Testis (tissue), 3 donors: Measurements from ENCODE around the gene SDK2. TPM values are rescaled to one million over a fixed set of nuclear protein-coding genes. Genes with fewer than 3 reads are reported as not detected.

ENCODE experiments used
- DNase-seq: peaks from one replicate; pipeline ENCODE4 v3.0.0-alpha.2; 2019
- H3K27ac ChIP-seq, 2 donors: fragments of 200-600 bp; sonication (generic); one replicate each; pipeline ENCODE4 v1.5.1; 2019
- H3K27me3 ChIP-seq: fragments of 200-600 bp; sonication (generic); one replicate; pipeline ENCODE4 v1.5.1; 2019
- H3K36me3 ChIP-seq: fragments of 200-600 bp; sonication (generic); one replicate; pipeline ENCODE4 v1.5.1; 2017; ENCODE audit warnings: low read depth; ENCODE audit errors: missing control alignments
- H3K4me1 ChIP-seq: fragments of 200-600 bp; sonication (generic); one replicate; pipeline ENCODE4 v1.5.1; 2019
- H3K4me3 ChIP-seq, 2 donors: fragments of 200-600 bp; sonication (generic); one replicate each; pipeline ENCODE4 v1.5.1; 2017 to 2019
- H3K9me3 ChIP-seq: fragments of 200-600 bp; sonication (generic); one replicate; pipeline ENCODE4 v1.5.1; 2017
- CTCF ChIP-seq, 3 experiments: fragments of 450-650 bp in 2 of 3; fragments of 200-600 bp in 1 of 3; sonication (generic) in 1 of 3; IDR thresholded peaks; one replicate each; pipeline ENCODE4 v1.5.1; 2016 to 2019; ENCODE audit warnings: antibody characterized with exemption in 3 of 3, mild to moderate bottlenecking in 2 of 3, moderate library complexity in 1 of 3
- POLR2A ChIP-seq: fragments of 450-650 bp; IDR thresholded peaks from one replicate; pipeline ENCODE4 v1.6.1; 2017; ENCODE audit warnings: antibody characterized with exemption, mild to moderate bottlenecking, moderate library complexity
- WGBS, 2 donors: methylation state at CpG; one replicate each; pipeline ENCODE4 v1.1.5; 2018; 5-methylcytosine and 5-hydroxymethylcytosine counted together
- intact Hi-C: fragments of 100-400 bp; cut with DNase I; formaldehyde crosslinking; loops from one replicate; pipeline ENCODE4 v1.15.1; 2023; ENCODE audit warnings: low total_unique reads
- polyA plus RNA-seq: library from polyadenylated mRNA; stranded (reverse); fragments of 350-450 nt; fragmentation: Illumina TruSeq; extraction: RNeasy Lipid Tissue Mini Kit (QIAGEN cat#74804); gene quantifications from one replicate; pipeline ENCODE4 v1.2.3, GENCODE V29; 2014; ENCODE audit warnings: low read depth, low replicate concordance; ENCODE audit not compliant: insufficient read depth
- total RNA-seq, 2 donors: library from RNA; depleted of rRNA; stranded (reverse); fragments of >200 nt; gene quantifications; one replicate each; pipeline ENCODE4 v1.2.3, GENCODE V29; 2016

Gene SDK2
- total and polyA plus RNA-seq, 3 donors from 2014 or later = 36.9 to 63.4 (median 55.4) TPM

DNA sequence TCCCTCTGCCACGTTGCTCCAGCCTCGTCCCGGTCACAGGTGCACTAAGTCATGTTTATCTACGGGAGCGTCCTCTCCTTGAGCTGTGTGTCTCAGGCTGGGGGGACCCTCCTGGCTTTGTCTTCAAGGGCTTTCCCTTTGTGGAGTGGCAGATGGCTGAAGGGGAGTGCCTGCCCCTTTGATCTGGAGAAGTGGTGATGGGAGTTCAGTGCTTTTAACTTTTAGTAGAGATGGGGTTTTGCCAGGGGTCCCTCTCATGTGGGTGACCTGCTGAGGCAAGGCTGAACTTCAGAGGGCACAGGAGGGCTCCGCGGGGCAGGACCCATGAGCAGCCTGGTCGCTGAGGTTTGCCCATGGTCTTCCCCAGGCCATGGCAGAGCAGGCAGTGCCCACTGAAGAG lies 259.3 kb downstream of the SDK2 start:
- 80 to 87% methylated on average over 5 to 8 of the region's 8 CpGs for WGBS, 2 donors
- intact Hi-C loops = no loop called here
- TF ChIP-seq CTCF (IDR thresholded peaks at IDR 0.05) = no peak
- no peak for TF ChIP-seq POLR2A

DNA sequence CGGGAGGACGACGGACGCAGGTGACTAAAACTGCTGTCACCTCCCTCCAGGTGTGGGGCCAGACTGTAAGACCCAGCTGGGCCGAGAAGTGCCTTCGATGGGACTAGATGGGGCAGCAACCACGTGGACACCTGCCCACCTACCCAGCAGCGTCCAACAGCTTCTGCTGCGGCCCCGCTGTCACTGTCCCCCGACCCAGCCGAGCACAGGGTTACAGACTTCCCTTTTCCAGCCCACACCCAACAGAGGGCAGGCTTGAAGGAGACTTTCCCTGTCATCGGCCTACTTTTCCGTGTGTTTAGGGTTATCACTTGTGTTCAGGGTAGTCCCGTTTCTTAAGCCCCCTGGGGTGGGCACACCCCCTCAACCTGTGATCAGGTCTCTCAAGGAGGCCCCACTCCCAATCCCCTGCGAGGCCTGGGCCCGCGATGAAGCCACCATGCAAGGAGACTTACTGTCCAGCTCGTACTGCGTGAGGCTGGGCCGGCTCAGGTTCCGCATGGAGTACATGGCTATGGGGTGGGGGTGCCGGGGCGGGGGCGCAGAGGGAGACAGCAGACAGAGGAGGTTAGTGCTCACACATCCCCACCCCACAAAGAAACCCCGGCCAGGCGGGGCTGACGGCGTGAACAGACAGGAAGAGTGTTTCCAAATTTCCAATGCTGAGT lies 263.7 kb downstream of the SDK2 start:
- no peak for TF ChIP-seq CTCF (IDR thresholded peaks at IDR 0.05)
- TF ChIP-seq POLR2A = no peak
- H3K4me3 ChIP-seq = no peak overlapping the region
- H3K9me3 ChIP-seq = no peaks in the 10 kb centered on the region
- H3K36me3 ChIP-seq = no peaks in the 10 kb centered on the region
- intact Hi-C loops = no loop called here
- WGBS, 2 donors = 85 to 90% methylated on average over 25 to 29 of the region's 29 CpGs
- no peaks in the 10 kb centered on the region for H3K4me1 ChIP-seq
- no peaks in the 10 kb centered on the region for H3K27me3 ChIP-seq
- no peak overlapping the region for H3K27ac ChIP-seq
- no peak for DNase-seq

More for the DNA sequence above, 259.3 kb downstream of the SDK2 start:
- Histone ChIP-seq H3K27ac (no peak overlapping the region), H3K4me3 (no peak overlapping the region), H3K36me3 (no peaks in the 10 kb centered on the region), H3K27me3 (no peaks in the 10 kb centered on the region), H3K4me1 (no peaks in the 10 kb centered on the region), H3K9me3 (no peaks in the 10 kb centered on the region)
- DNase-seq = no peak

DNA sequence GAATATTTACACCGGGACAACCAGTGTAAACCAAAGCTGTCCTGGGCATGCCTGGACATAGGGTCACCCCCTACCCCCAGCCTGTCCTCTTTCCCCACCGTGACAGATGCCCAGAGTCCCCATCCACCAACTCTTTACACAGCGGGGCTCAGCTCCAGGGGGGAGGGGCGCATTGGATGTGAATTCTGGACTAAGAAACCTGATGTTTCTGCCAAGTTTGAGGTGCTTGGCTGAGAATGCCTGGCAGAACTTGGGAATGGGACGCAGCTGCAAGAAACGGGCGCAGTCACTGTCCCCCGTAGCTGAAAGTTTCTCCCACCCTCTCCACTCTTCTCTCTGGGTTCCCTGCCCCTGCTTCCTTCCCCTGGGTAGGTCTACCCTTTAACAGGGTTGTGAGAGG lies 264.4 kb downstream of the SDK2 start:
- Histone ChIP-seq H3K27me3 (no peaks in the 10 kb centered on the region), H3K4me1 (no peaks in the 10 kb centered on the region), H3K9me3 (no peaks in the 10 kb centered on the region), H3K36me3 (no peaks in the 10 kb centered on the region), H3K27ac (no peak overlapping the region), H3K4me3 (no peak overlapping the region)
- WGBS, 2 donors = 66 to 80% methylated on average over 6 to 8 of the region's 8 CpGs
- TF ChIP-seq CTCF (IDR thresholded peaks at IDR 0.05) (no peak), POLR2A (no peak)
- intact Hi-C loops = no loop called here
- DNase-seq = no peak

GRCh38 chr17:73378974-73379470 lies 265.2 kb downstream of the SDK2 start:
- no peak for TF ChIP-seq CTCF (IDR thresholded peaks at IDR 0.05)
- no peak for TF ChIP-seq POLR2A
- no peaks in the 10 kb centered on the region for H3K36me3 ChIP-seq
- H3K27ac ChIP-seq = no peak overlapping the region
- intact Hi-C loops = no loop called here
- H3K9me3 ChIP-seq = no peaks in the 10 kb centered on the region
- WGBS, 2 donors = 88 to 93% methylated on average over 12 to 20 of the region's 20 CpGs
- H3K4me1 ChIP-seq = no peaks in the 10 kb centered on the region
- H3K4me3 ChIP-seq = no peak overlapping the region
- no peak for DNase-seq
- no peaks in the 10 kb centered on the region for H3K27me3 ChIP-seq

DNA sequence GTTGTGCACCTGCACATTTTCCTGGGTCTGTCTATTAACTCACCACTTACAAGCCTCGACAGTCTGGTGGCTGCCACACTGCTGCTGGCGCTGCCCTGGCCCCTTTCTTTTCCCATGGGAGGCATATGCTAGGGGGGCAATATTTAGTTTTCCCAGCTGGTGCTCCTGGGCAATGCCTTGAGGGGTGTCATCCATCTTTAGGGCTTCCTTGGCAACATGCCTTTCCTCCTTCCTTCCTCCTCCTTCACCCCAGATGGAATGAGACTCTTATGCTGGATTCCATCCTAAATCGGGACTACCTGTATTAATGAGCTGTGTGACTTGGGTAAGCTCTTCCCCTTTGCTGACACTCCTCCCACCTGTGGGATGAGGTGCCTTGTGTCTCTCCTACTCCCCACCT lies 267.6 kb downstream of the SDK2 start:
- Histone ChIP-seq H3K9me3 (no peaks in the 10 kb centered on the region), H3K36me3 (no peaks in the 10 kb centered on the region), H3K4me1 (no peaks in the 10 kb centered on the region), H3K27ac (no peak overlapping the region), H3K4me3 (no peak overlapping the region), H3K27me3 (no peaks in the 10 kb centered on the region)
- no peak for DNase-seq
- WGBS, 2 donors = 89 to 100% methylated on average over 3 of the region's 3 CpGs
- intact Hi-C loops = no loop called here
- TF ChIP-seq CTCF (IDR thresholded peaks at IDR 0.05) = no peak
- TF ChIP-seq POLR2A = no peak
